ENCODE measurements around the gene CSNK2B.

Gene CSNK2B

GRCh38 chr6:31663961-31664789 lies 1.7 kb upstream of the CSNK2B start:
- no peak for TF ChIP-seq CTCF (IDR thresholded peaks at IDR 0.05; ENCODE audit: low read depth, low read length, missing control alignments)
- peak overlapping the region; percentile 95 for H3K4me3 ChIP-seq (ENCODE audit: low read depth, low read length)
- DNase-seq (ENCODE audit: low read depth), result peak; percentile 37
- in situ Hi-C loops (cut with HindIII; ENCODE audit: low sequenced_read_pairs), result no loop called here

GRCh38 chr6:31664790-31665500 lies 935 bp upstream of the CSNK2B start, which contains the start of gene GPANK1:
Gene GPANK1 (minus strand): TSS chr6:31664997. CDS start chr6:31664478, 519 bp downstream.
- H3K4me3 ChIP-seq (ENCODE audit: low read depth, low read length), result peak within 1 kb of the TSS; percentile 95
- no peak for TF ChIP-seq CTCF (IDR thresholded peaks at IDR 0.05; ENCODE audit: low read depth, low read length, missing control alignments)
- DNase-seq (ENCODE audit: low read depth), result peak; percentile 86
- in situ Hi-C loops (cut with HindIII; ENCODE audit: low sequenced_read_pairs), result no loop called here

- peak overlapping the region; percentile 95 for H3K4me3 ChIP-seq (ENCODE audit: low read depth, low read length)
- TF ChIP-seq CTCF (IDR thresholded peaks at IDR 0.05; ENCODE audit: low read depth, low read length, missing control alignments), result no peak
- no peak for DNase-seq (ENCODE audit: low read depth)
- in situ Hi-C loops (cut with HindIII; ENCODE audit: low sequenced_read_pairs), result no loop called here
These were observed 571 bp downstream of the CSNK2B start for GRCh38 chr6:31666337-31666965.

- in situ Hi-C loops (cut with HindIII; ENCODE audit: low sequenced_read_pairs), result no loop called here
- DNase-seq (ENCODE audit: low read depth), result no peak
- H3K4me3 ChIP-seq (ENCODE audit: low read depth, low read length), result no peak within 1 kb of the TSS
- no peak for TF ChIP-seq CTCF (IDR thresholded peaks at IDR 0.05; ENCODE audit: low read depth, low read length, missing control alignments)
These were observed 3.8 kb downstream of the CSNK2B start, which contains the start of gene LY6G5B for GRCh38 chr6:31669676-31670075. Gene LY6G5B (plus strand): TSS chr6:31669976. CDS start chr6:31670951, 975 bp downstream.

GRCh38 chr6:31676322-31676903 lies 10.5 kb downstream of the CSNK2B start:
- no peak for TF ChIP-seq CTCF (IDR thresholded peaks at IDR 0.05; ENCODE audit: low read depth, low read length, missing control alignments)
- H3K4me3 ChIP-seq (ENCODE audit: low read depth, low read length), result no peak overlapping the region
- DNase-seq (ENCODE audit: low read depth), result no peak
- in situ Hi-C loops (cut with HindIII; ENCODE audit: low sequenced_read_pairs), result no loop called here

- no peak overlapping the region for H3K4me3 ChIP-seq (ENCODE audit: low read depth, low read length)
- no peak for DNase-seq (ENCODE audit: low read depth)
- no peak for TF ChIP-seq CTCF (IDR thresholded peaks at IDR 0.05; ENCODE audit: low read depth, low read length, missing control alignments)
- in situ Hi-C loops (cut with HindIII; ENCODE audit: low sequenced_read_pairs), result no loop called here
These were observed 11.0 kb downstream of the CSNK2B start for GRCh38 chr6:31676904-31677303.
